Stimulated activated CD4-positive, alpha-beta T cell treated with anti-CD3 and anti-CD28 coated beads, Interleukin-2, amount 100 ng/mL, for 24 hours (primary cell): ENCODE data around the gene REM1.
"Not testable (repeated sequence)": the region's sequence is repeated elsewhere in the genome, so short reads cannot be mapped to it uniquely, and the experiment has no call there.

Experiments used
- DNase-seq, 2 donors: peaks; one replicate each; pipeline ENCODE4 v3.0.0-alpha.2; 2020

REM1 gene

GRCh38 chr20:31474758-31475427 lies at the start of gene REM1, which contains the start of gene DEFB124:
REM1 (plus strand) TSS chr20:31475288; CDS start chr20:31476446, 1,158 bp downstream.
DEFB124 (minus strand) TSS chr20:31475127; CDS start chr20:31473013, 2,114 bp downstream.
- no peak for DNase-seq

- DNase-seq: no peak
These were observed 49.3 kb upstream of the REM1 start for GRCh38 chr20:31425797-31426196.

GRCh38 chr20:31426891-31427551 lies 48.1 kb upstream of the REM1 start:
- DNase-seq: not testable (repeated sequence)

- DNase-seq: not testable (repeated sequence)
These were observed 47.5 kb upstream of the REM1 start for GRCh38 chr20:31427576-31427975.

- DNase-seq: no peak
These were observed 44.4 kb upstream of the REM1 start for GRCh38 chr20:31430568-31431115.

- peak; percentile 19 to 46 for DNase-seq
These were observed 35.0 kb upstream of the REM1 start, which contains the start of gene DEFB123 for GRCh38 chr20:31440012-31440659. DEFB123 (plus strand) TSS chr20:31440632; CDS start chr20:31440699, 67 bp downstream.

GRCh38 chr20:31446084-31446819 lies 28.8 kb upstream of the REM1 start:
- no peak for DNase-seq

- DNase-seq: no peak
These were observed 25.3 kb upstream of the REM1 start for GRCh38 chr20:31449511-31450414.

- no peak for DNase-seq
These were observed 22.5 kb upstream of the REM1 start for GRCh38 chr20:31452575-31452974.

- DNase-seq: no peak
These were observed 20.7 kb upstream of the REM1 start for GRCh38 chr20:31454361-31454760.

GRCh38 chr20:31470946-31471345 lies 4.1 kb upstream of the REM1 start:
- DNase-seq: not testable (repeated sequence)

GRCh38 chr20:31472395-31473330 lies 2.4 kb upstream of the REM1 start:
- DNase-seq: no peak

- no peak for DNase-seq
These were observed 1.6 kb upstream of the REM1 start for GRCh38 chr20:31473331-31474096.

- no peak for DNase-seq
These were observed 1.0 kb upstream of the REM1 start for GRCh38 chr20:31474097-31474436.

- DNase-seq: no peak
These were observed 595 bp downstream of the REM1 start for GRCh38 chr20:31475472-31476293.

- no peak for DNase-seq
These were observed 1.2 kb downstream of the REM1 start for GRCh38 chr20:31476294-31476585.

- no peak for DNase-seq
These were observed 1.6 kb downstream of the REM1 start for GRCh38 chr20:31476643-31477215.

GRCh38 chr20:31484001-31484400 lies 8.9 kb downstream of the REM1 start:
- peak in 1 of 2 donors; percentile 38 for DNase-seq
